GM13977 (cell line): ENCODE measurements around the gene MX1.

ENCODE experiments used
- DNase-seq: peaks from one replicate; pipeline ENCODE4 v3.0.0; 2012; ENCODE audit warnings: low spot score
- in situ Hi-C: fragments of 300-500 bp; cut with MboI; formaldehyde crosslinking; loops from one replicate; pipeline ENCODE4 v1.12.0; 2022; ENCODE audit warnings: low sequenced_read_pairs, low pct_unique_long_range_greater_than_20kb, mixed read lengths, inconsistent platforms; ENCODE audit not compliant: unreplicated experiment
- TF ChIP-seq, protein P1 (sequence below): IDR thresholded peaks from 2 replicates; pipeline ENCODE4 v1.5.1; 2012; ENCODE audit warnings: mild to moderate bottlenecking, control low read depth; ENCODE audit not compliant: insufficient read depth; ENCODE audit errors: extremely low read depth, missing control alignments

Gene MX1

DNA sequence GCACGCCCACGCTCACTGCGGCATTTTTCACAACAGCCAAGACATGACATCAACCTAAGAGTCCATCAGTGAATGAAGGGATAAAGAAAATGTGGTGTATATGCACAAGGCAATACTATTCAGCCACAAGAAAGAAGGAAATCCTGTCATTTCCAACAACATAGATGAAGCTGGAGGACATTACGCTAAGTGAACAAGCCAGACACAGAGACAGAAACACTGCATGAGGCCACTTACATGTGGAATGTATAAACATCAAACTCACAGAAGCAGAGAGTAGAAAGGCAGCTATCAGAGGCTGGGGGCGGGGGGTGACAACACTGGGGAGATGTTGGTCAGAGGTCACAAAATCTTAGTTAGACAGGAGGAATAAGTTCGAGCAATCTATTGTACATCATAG is 61.0 kb downstream of the MX1 start:
- TF ChIP-seq, protein P1, sequence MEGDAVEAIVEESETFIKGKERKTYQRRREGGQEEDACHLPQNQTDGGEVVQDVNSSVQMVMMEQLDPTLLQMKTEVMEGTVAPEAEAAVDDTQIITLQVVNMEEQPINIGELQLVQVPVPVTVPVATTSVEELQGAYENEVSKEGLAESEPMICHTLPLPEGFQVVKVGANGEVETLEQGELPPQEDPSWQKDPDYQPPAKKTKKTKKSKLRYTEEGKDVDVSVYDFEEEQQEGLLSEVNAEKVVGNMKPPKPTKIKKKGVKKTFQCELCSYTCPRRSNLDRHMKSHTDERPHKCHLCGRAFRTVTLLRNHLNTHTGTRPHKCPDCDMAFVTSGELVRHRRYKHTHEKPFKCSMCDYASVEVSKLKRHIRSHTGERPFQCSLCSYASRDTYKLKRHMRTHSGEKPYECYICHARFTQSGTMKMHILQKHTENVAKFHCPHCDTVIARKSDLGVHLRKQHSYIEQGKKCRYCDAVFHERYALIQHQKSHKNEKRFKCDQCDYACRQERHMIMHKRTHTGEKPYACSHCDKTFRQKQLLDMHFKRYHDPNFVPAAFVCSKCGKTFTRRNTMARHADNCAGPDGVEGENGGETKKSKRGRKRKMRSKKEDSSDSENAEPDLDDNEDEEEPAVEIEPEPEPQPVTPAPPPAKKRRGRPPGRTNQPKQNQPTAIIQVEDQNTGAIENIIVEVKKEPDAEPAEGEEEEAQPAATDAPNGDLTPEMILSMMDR = no peak
- in situ Hi-C loops = no loop called here
- DNase-seq = no peak

DNA sequence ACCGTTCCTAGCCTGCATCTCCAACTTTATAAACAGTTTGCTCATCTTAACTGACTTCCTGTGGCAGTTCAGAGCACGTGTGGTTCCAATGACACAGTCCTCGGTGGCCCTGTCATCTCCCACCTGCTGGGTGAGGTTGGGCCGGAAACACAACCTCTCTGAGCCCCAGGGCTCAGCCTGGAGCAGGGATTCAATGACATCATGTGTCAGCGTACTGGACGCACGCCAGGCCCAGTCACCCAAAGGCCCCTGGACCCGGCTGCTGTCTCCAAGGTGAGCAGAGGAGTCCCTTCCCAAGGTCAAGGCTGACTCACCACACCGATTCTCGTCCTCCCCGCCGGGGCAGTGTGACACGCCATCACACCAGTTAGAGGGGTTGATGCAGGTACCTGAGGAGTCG is 62.0 kb downstream of the MX1 start:
- in situ Hi-C loops = no loop called here
- TF ChIP-seq, protein P1 = no peak
- no peak for DNase-seq

DNA sequence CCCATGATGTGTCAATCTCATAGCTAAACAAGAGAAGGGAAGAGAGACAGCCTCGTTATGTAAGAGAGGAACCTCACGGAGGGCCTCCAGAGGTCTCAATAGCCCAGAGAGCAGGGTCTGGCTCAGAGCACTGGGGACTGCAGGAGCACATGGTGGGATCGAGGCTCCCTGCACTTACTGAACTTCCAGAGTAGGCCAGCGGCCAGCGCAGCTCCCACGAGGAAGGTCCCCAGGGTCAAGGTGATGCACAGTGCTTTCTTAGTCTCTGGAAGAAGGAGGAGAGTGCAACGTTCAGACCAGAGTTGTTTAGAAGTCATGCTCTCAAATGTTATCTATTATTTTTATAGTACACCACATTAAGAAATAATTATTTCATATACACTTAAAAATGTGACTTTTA is 63.3 kb downstream of the MX1 start:
- in situ Hi-C loops = no loop called here

DNA sequence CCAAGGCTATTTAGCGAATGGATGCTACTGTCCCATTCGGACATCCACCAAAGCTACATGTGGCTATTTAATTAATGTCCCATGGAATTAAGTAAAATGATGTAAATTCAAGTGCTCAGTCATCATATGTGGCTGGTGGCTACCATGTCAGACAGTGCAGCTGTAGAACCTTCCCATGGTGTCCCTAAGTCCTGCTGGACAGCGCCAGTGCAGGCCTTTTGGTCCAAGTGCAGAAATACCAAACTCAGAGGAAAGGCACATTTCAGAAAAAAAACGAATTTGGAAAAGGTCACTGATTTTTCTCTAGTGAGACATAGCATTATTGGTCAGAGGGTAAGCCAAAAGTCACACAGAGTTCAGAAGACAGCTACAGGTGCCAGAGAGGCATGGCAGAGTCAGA is 64.3 kb downstream of the MX1 start:
- DNase-seq = no peak
- TF ChIP-seq, protein P1 = no peak
- in situ Hi-C loops = no loop called here

More for the DNA sequence above, 63.3 kb downstream of the MX1 start:
- TF ChIP-seq, protein P1 = no peak
- no peak for DNase-seq

DNA sequence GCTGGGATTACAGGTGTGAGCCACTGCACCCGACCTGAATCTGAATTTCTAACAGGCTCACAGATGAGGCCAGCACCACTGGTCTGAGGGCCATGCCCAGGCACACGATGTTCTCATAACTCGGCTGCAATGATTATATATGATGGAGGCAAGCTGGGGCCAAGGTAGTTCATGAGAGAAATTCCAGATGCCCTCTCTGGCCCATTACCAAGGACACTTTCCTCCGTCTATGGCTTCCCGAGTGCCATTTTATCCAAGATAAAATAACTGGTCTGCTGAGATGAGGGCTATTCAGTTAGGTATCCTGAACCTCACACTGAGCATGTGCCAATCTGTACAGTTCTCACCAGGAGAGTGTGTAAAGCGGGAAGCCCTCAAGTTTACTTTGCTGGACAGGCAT is 65.4 kb downstream of the MX1 start:
- TF ChIP-seq, protein P1 = no peak
- in situ Hi-C loops = no loop called here
- DNase-seq = no peak

DNA sequence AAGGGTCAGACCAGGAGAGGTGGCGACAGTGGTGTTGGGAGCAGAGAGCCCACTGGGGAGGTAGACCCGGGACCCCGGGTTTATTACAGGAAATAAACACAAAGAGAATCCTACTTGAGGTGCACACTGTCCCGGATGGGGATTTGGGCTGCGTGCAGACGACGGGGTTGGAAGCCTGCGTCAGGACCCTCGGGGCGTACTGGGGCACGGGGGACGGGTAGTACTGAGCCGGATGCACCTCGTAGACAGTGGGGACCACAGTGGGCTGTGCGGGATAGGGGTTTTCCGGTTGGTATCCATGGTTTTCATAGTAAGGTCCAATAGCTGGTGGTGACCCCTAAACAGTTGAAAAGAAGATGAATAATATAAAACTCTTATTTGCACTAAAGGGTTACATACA is 68.2 kb downstream of the MX1 start:
- DNase-seq = no peak
- TF ChIP-seq, protein P1 = no peak
- in situ Hi-C loops = no loop called here

DNA sequence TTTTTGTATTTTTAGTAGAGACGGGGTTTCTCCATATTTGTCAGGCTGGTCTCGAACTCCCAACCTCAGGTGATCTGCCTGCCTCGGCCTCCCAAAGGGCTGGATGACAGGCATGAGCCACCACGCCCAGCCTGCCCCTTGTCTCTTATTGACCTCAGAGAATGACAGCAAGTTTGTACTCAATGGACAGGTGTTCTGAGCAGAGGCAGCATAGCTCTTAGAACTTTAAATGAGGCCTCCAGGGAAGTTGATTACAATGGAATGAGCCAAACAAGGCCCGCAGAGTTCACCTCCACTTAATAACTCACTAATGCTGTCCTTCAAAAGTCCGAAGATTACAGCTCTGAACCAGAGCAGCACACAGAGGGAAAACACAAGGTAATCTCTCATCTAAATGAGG is 71.0 kb downstream of the MX1 start:
- TF ChIP-seq, protein P1 = no peak
- DNase-seq = no peak
- in situ Hi-C loops = no loop called here
